ENCODE measurements around the gene PALM. TPM values are rescaled to one million over a fixed set of nuclear protein-coding genes. Genes with fewer than 3 reads are reported as not detected.
A peak's percentile ranks its signal among the peaks of the same experiment; 100 is the strongest.

Gene PALM
- total and polyA plus RNA-seq, 9 of the 15 experiments (the other 6 are each of a cell fraction or from before 2014, with no cell fraction given), result 0.04 to 6.6 (median 1.7) TPM

- TF ChIP-seq YY1 (IDR thresholded peaks at IDR 0.05; ENCODE audit: borderline replicate concordance in 1 of 3, control insufficient read depth in 1 of 3, extremely low read depth in 1 of 3, insufficient read depth in 3 of 3, insufficient read length in 1 of 3, insufficient replicate concordance in 2 of 3, low read depth in 1 of 3, low read length in 2 of 3) (no peak), ETV1 (tag; conservative IDR thresholded peaks at IDR 0.05; ENCODE audit: low read depth) (peak; percentile 87; the same call in 1 of the 2 replicates), ZNF232 (CRISPR knock-in tag; IDR thresholded peaks at IDR 0.05) (no peak), ZNF280B (CRISPR knock-in tag; IDR thresholded peaks at IDR 0.05) (no peak), ZFX (CRISPR knock-in tag; IDR thresholded peaks at IDR 0.05) (peak; percentile 48), CCAR2 (IDR thresholded peaks at IDR 0.05; ENCODE audit: low read depth, low read length) (no peak), PHF20 (IDR thresholded peaks at IDR 0.05; ENCODE audit: partially characterized antibody) (peak; percentile 55), SUPT5H (IDR thresholded peaks at IDR 0.05) (0 out of 2 replicates have a peak, but pooled peaks have one; percentile 68), TEAD4 (IDR thresholded peaks at IDR 0.05; ENCODE audit: low read length) (no peak), TEAD4 (CRISPR knock-in tag; IDR thresholded peaks at IDR 0.05; ENCODE audit: borderline replicate concordance) (no peak), DPF2 (IDR thresholded peaks at IDR 0.05) (peak; percentile 45; the same call in 1 of the 2 replicates), PURB (CRISPR knock-in tag; IDR thresholded peaks at IDR 0.05; ENCODE audit: low read depth) (no peak), HINFP (tag; conservative IDR thresholded peaks at IDR 0.05; ENCODE audit: low read depth) (no peak), RBM22 (IDR thresholded peaks at IDR 0.05; ENCODE audit: low read depth, low read length, poor library complexity, severe bottlenecking) (no peak), BRD4 (IDR thresholded peaks at IDR 0.05) (no peak), CTBP1 (IDR thresholded peaks at IDR 0.05; ENCODE audit: borderline replicate concordance) (no peak), THRB (CRISPR knock-in tag; conservative IDR thresholded peaks at IDR 0.05) (0 out of 2 replicates have a peak, but pooled peaks have one; percentile 50), NUFIP1 (IDR thresholded peaks at IDR 0.05; ENCODE audit: partially characterized antibody) (no peak), ZNF217 (CRISPR knock-in tag; IDR thresholded peaks at IDR 0.05) (no peak), SAP30 (IDR thresholded peaks at IDR 0.05; ENCODE audit: borderline replicate concordance, insufficient read depth, low read depth, low read length, poor library complexity, severe bottlenecking) (no peak), ARNT (IDR thresholded peaks at IDR 0.05) (peak in 1 of 2 experiments; percentile 68; a peak in 1 of 4 replicates), BCOR (IDR thresholded peaks at IDR 0.05) (peak; percentile 99), NKRF (IDR thresholded peaks at IDR 0.05; ENCODE audit: borderline replicate concordance) (peak; percentile 52; the same call in 1 of the 2 replicates), ZNF431 (CRISPR knock-in tag; IDR thresholded peaks at IDR 0.05) (no peak), CHD2 (IDR thresholded peaks at IDR 0.05; ENCODE audit: low read depth, low read length) (no peak)
These were observed 5.4 kb upstream of the PALM start (continued) for GRCh38 chr19:703329-703650.

Data from K562 (cell line).